BJ (cell line): ENCODE results near the gene UPK1B. TPM values are rescaled to one million over a fixed set of nuclear protein-coding genes. Genes with fewer than 3 reads are reported as not detected.

ENCODE experiments used
- CTCF ChIA-PET: fragments of 350-600 bp; formaldehyde crosslinking; extraction: SDS; loops from one replicate; lab custom pipeline; 2021; ENCODE audit warnings: antibody characterized with exemption, inconsistent platforms; lab: Yijun Ruan, JAX
- POLR2A ChIA-PET: fragments of 300-600 bp; sonication (Branson Sonifier 250); formaldehyde crosslinking; extraction: SDS; loops from one replicate; lab custom pipeline; 2021; ENCODE audit warnings: antibody characterized with exemption; lab: Charles Lee
- DNase-seq: peaks from one replicate; pipeline ENCODE4 v3.0.0-alpha.2; 2011; ENCODE audit warnings: low read depth
- H3K27me3 ChIP-seq: 2 replicates; pipeline ENCODE4 v1.6.0; 2011; ENCODE audit warnings: low read length; ENCODE audit not compliant: control insufficient read depth, insufficient read depth
- H3K36me3 ChIP-seq: 2 replicates; pipeline ENCODE4 v1.5.1; 2011; ENCODE audit warnings: low read length; ENCODE audit not compliant: control insufficient read depth, insufficient read depth
- H3K4me3 ChIP-seq: 2 replicates; pipeline ENCODE4 v1.5.1; 2011; ENCODE audit warnings: low read depth, mild to moderate bottlenecking, control low read depth, low read length
- polyA plus RNA-seq: library from polyadenylated mRNA; depleted of rRNA; stranded (reverse); fragments of >200 nt; gene quantifications from 2 replicates; pipeline ENCODE4 v1.2.3, GENCODE V29; 2011
- TF ChIP-seq, protein P1 (sequence below): IDR thresholded peaks from 2 replicates; pipeline ENCODE4 v1.5.1; 2011; ENCODE audit warnings: low read depth, mild to moderate bottlenecking, control low read depth, inconsistent platforms, low read length, moderate library complexity; ENCODE audit not compliant: insufficient read depth

The UPK1B gene
- polyA plus RNA-seq, 1 experiment: not detected

DNA sequence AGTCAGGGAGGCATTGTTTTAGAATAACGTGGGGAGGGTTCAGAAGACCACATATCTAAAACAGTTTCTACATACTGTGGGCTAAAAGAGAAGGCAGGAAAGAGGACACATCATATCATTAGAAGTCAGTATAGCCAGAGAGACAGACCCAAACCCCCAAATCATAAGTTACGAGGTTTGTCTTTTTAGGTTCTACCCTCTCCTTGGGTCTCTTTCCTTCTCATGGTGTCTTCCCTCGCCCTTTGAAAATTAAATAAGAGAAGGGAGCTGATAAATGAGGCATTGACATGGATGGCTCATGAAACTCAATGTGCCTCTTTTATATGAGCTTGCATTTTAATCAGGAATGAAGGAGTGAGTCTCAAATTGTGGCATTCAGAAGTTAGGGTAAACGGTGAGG, 3.4 kb downstream of the UPK1B start:
- TF ChIP-seq, protein P1, sequence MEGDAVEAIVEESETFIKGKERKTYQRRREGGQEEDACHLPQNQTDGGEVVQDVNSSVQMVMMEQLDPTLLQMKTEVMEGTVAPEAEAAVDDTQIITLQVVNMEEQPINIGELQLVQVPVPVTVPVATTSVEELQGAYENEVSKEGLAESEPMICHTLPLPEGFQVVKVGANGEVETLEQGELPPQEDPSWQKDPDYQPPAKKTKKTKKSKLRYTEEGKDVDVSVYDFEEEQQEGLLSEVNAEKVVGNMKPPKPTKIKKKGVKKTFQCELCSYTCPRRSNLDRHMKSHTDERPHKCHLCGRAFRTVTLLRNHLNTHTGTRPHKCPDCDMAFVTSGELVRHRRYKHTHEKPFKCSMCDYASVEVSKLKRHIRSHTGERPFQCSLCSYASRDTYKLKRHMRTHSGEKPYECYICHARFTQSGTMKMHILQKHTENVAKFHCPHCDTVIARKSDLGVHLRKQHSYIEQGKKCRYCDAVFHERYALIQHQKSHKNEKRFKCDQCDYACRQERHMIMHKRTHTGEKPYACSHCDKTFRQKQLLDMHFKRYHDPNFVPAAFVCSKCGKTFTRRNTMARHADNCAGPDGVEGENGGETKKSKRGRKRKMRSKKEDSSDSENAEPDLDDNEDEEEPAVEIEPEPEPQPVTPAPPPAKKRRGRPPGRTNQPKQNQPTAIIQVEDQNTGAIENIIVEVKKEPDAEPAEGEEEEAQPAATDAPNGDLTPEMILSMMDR: no peak
- CTCF ChIA-PET: no interaction called here
- Histone ChIP-seq H3K36me3 (no peaks in the 10 kb centered on the region), H3K27me3 (no peaks in the 10 kb centered on the region), H3K4me3 (no peak overlapping the region)
- POLR2A ChIA-PET: no interaction called here
- no peak for DNase-seq

DNA sequence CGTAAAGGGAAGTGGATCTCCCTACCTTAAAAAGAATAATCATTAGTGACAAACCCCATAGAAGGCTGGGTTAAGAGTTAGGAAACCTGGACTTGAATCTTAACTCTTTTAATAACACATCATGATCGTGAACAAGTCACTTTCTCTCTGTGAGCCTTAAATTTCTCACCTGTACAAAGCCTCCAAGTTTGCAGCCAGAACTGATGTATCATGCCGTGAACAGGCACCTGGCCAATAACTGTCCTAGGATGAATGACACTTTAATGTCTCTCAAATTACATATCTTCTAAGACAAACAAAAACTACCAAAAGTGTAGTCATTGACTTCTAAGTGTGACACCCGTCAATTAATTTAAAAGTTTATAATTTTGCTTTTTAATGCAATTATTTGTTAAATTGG, 3.9 kb downstream of the UPK1B start:
- CTCF ChIA-PET: no interaction called here
- Histone ChIP-seq H3K36me3 (no peaks in the 10 kb centered on the region), H3K4me3 (no peak overlapping the region), H3K27me3 (no peaks in the 10 kb centered on the region)
- DNase-seq: no peak
- TF ChIP-seq, protein P1: no peak
- POLR2A ChIA-PET: no interaction called here

DNA sequence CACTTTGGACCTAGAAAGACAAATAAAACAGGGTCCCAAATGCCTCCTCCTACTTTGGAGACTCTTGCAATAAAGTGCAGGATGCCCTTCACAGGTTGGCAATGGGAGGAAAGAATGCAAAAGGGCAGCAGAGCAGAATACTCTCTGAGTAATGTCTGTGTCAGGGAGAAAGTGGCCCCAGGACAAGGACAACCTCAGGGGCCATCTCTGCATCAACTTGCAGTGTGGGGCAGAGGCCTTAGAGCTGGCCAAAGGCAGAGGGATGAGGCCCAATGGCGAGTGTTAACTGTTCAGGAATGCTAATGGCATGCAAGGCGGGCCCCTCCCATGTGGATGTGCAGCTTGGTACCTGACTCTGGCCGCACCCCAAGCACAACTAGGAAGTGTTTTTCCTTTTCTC, 8.4 kb downstream of the UPK1B start:
- no peaks in the 10 kb centered on the region for H3K27me3 ChIP-seq
- TF ChIP-seq, protein P1: no peak
- no peak overlapping the region for H3K4me3 ChIP-seq
- ChIA-PET CTCF (no interaction called here), POLR2A (no interaction called here)
- no peak for DNase-seq
- no peaks in the 10 kb centered on the region for H3K36me3 ChIP-seq

DNA sequence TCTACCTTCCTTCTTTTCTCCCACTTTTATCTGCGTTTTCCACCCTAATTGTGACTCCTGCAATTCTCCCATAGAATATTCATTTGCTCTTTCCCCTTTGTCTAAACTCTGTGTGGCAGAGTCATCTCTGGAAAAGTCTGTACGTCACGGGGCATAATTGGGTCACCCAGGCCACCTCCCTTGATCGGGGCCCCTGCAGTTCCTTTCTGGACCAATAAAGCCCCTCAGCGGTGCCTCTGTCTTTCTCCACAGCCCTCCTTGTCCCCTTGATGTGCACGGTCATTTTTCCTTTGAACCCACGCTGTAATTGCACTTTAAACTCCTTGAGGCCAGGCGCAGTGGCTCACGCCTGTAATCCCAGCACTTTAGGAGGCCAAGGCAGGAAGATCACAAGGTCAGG, 10.7 kb downstream of the UPK1B start:
- no peaks in the 10 kb centered on the region for H3K27me3 ChIP-seq
- POLR2A ChIA-PET: interaction anchor here (0.6 kb wide), 1 partner anchor 11 kb away, joined by 3 read pairs; no protein-coding TSS in a partner anchor
- DNase-seq: no peak
- H3K36me3 ChIP-seq: no peaks in the 10 kb centered on the region
- TF ChIP-seq, protein P1: no peak
- CTCF ChIA-PET: interaction anchor here (0.7 to 1.4 kb wide), 3 partner anchors 28 to 57 kb away, joined by 3 to 4 read pairs (median 4); partner anchors contain the start of gene TEX55
- H3K4me3 ChIP-seq: no peak overlapping the region

DNA sequence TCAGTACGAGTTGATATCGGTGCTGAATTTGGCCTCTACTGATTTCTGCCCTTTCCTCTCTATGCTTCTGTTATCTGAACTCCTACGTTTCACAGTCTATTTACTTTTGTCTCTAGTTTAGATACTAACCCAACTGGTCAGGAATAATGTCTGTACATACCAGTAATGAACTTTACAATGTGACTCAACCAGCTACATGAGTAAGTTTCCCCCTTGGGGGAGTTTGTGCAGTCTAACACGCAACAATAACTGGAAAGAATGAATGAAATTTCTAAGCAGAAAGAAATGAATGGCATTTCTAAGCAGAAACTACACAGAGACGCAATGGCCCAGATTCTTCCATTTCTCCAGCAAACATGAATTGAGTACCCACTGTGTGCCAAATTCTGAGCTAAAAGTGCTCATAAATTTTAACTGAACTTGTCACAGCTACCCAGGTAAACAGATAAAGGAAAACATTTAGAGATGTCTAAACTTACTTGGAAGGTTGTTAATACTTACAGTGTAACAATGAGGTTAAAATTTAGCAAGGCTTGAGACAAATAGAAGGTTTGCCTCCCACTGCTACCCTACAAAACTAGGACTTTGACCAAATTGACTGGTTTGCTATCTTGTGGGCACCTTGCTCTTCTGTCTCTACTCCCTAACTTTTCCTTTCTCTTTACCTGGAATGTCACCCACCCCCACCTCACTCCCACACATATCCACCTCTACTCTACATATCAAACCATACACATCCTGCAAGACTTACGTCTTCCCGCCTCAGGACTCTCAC, 11.6 kb downstream of the UPK1B start:
- CTCF ChIA-PET: interaction anchor here (0.8 kb wide), 1 partner anchor 56 kb away, joined by 4 read pairs; the partner anchor contains the start of gene B4GALT4
- TF ChIP-seq, protein P1: no peak
- POLR2A ChIA-PET: interaction anchor here (0.6 kb wide), 1 partner anchor 12 kb away, joined by 3 read pairs; no protein-coding TSS in a partner anchor
- H3K4me3 ChIP-seq: no peak overlapping the region
- DNase-seq: peak; percentile 86
- no peaks in the 10 kb centered on the region for H3K36me3 ChIP-seq
- H3K27me3 ChIP-seq: no peaks in the 10 kb centered on the region
